Natural killer cell (primary cell): Measurements from ENCODE around the gene SLC24A3. TPM values are rescaled to one million over a fixed set of nuclear protein-coding genes. Genes with fewer than 3 reads are reported as not detected.

Source experiments
- ATAC-seq, 3 donors: fragments of 150-1000 bp in 2 of 3; fragments of 200-7000 bp in 1 of 3; cut with Tn5 transposase; 1 replicate in 1 of 3; 2 replicates in 2 of 3; pipeline ENCODE4 v1.10.0; 2021; ENCODE audit warnings: mild to moderate bottlenecking in 2 of 3, moderate library complexity in 2 of 3
- DNase-seq, 2 donors: peaks; one replicate each; pipeline versions ENCODE4 v3.0.0 to v3.0.0-alpha.2; 2013 to 2021; ENCODE audit warnings: mixed read lengths in 1 of 2
- H3K27ac ChIP-seq: one replicate; pipeline ENCODE4 v1.5.1; 2013; ENCODE audit warnings: mild to moderate bottlenecking, low read length
- H3K27me3 ChIP-seq: one replicate; pipeline ENCODE4 v1.6.1; 2013; ENCODE audit warnings: low read length; ENCODE audit not compliant: control insufficient read depth, insufficient read depth
- H3K36me3 ChIP-seq: one replicate; pipeline ENCODE4 v1.6.1; 2013; ENCODE audit warnings: low read length; ENCODE audit not compliant: control insufficient read depth, insufficient read depth
- H3K4me1 ChIP-seq: one replicate; pipeline ENCODE4 v1.6.1; 2013; ENCODE audit warnings: low read length; ENCODE audit not compliant: control insufficient read depth, insufficient read depth
- H3K4me3 ChIP-seq: one replicate; pipeline ENCODE4 v1.5.1; 2013; ENCODE audit warnings: low read length
- H3K9me3 ChIP-seq: one replicate; pipeline ENCODE4 v1.6.1; 2013; ENCODE audit warnings: low read length; ENCODE audit not compliant: control insufficient read depth, insufficient read depth
- H3K27ac Mint-ChIP-seq, 2 donors: one replicate each; pipeline ENCODE4 v1.8.0; 2022; ENCODE audit warnings: mild to moderate bottlenecking in 2 of 2, mixed read lengths in 2 of 2, moderate library complexity in 1 of 2
- H3K27me3 Mint-ChIP-seq, 2 donors: one replicate each; pipeline ENCODE4 v1.8.0; 2022; ENCODE audit warnings: low read depth in 2 of 2, mixed read lengths in 2 of 2
- H3K36me3 Mint-ChIP-seq: one replicate; pipeline ENCODE4 v1.8.0; 2022; ENCODE audit warnings: mixed read lengths
- H3K4me1 Mint-ChIP-seq, 2 donors: one replicate each; pipeline ENCODE4 v1.8.0; 2022; ENCODE audit warnings: mixed read lengths in 2 of 2
- H3K4me3 Mint-ChIP-seq: one replicate; pipeline ENCODE4 v1.8.0; 2022; ENCODE audit warnings: mild to moderate bottlenecking, moderate library complexity, mixed read lengths
- H3K9me3 Mint-ChIP-seq, 2 donors: one replicate each; pipeline ENCODE4 v1.8.0; 2022; ENCODE audit warnings: mixed read lengths in 2 of 2
- CTCF ChIP-seq: fragments of 200-600 bp; IDR thresholded peaks from one replicate; pipeline ENCODE4 v1.8.0; 2022; ENCODE audit warnings: antibody characterized with exemption
- WGBS: methylation state at CpG from one replicate; pipeline ENCODE4 v1.1.7; 2013; ENCODE audit warnings: missing lambda C conversion rate; ENCODE audit not compliant: insufficient coverage; 5-methylcytosine and 5-hydroxymethylcytosine counted together
- intact Hi-C: fragments of 100-400 bp; cut with micrococcal nuclease; formaldehyde crosslinking; loops from one replicate; pipeline ENCODE4 v1.14.2; 2022
- total RNA-seq, 4 donors: library from RNA; stranded (reverse); fragments of 120-200 nt in 1 of 4; gene quantifications; one replicate each; pipeline versions ENCODE4 v1.2.3 to v1.2.4, GENCODE V29; 2013 to 2022

Gene SLC24A3
- total RNA-seq, 3 donors from 2014 or later (not counting 1 experiment from before 2014, with no cell fraction given): 0.09 to 5.5 (median 0.99) TPM

- ATAC-seq (no peak), DNase-seq (no peak)
- no peaks in the 10 kb centered on the region for H3K36me3 Mint-ChIP-seq
- 87% methylated on average over 13 of the region's 13 CpGs for WGBS
- H3K9me3 Mint-ChIP-seq: no peaks in the 10 kb centered on the region
- H3K27ac ChIP-seq: no peak overlapping the region
- no peaks in the 10 kb centered on the region for H3K4me1 Mint-ChIP-seq
- no peak overlapping the region for H3K4me3 Mint-ChIP-seq
- no peaks in the 10 kb centered on the region for H3K9me3 ChIP-seq
- intact Hi-C loops: no loop called here
- no peak overlapping the region for H3K27ac Mint-ChIP-seq
- no peaks in the 10 kb centered on the region for H3K36me3 ChIP-seq
- H3K4me1 ChIP-seq: no peaks in the 10 kb centered on the region
- TF ChIP-seq CTCF: no peak
- H3K4me3 ChIP-seq: no peak overlapping the region
- H3K27me3 Mint-ChIP-seq: peaks cover 11 to 14% of the 10 kb centered on the region in 2 donors
- no peaks in the 10 kb centered on the region for H3K27me3 ChIP-seq
Observed at GRCh38 chr20:19241440-19241839, 29.0 kb downstream of the SLC24A3 start.

GRCh38 chr20:19244291-19244690 is 31.8 kb downstream of the SLC24A3 start:
- Histone ChIP-seq H3K36me3 (no peaks in the 10 kb centered on the region), H3K27ac (no peak overlapping the region), H3K27me3 (no peaks in the 10 kb centered on the region), H3K4me1 (no peaks in the 10 kb centered on the region), H3K4me3 (no peak overlapping the region), H3K9me3 (no peaks in the 10 kb centered on the region)
- 94% methylated on average over 8 of the region's 8 CpGs for WGBS
- Mint-ChIP-seq H3K4me1 (no peaks in the 10 kb centered on the region), H3K36me3 (no peaks in the 10 kb centered on the region), H3K9me3 (no peaks in the 10 kb centered on the region), H3K27me3 (peaks cover 7 to 13% of the 10 kb centered on the region in 2 donors), H3K27ac (no peak overlapping the region), H3K4me3 (no peak overlapping the region)
- no peak for TF ChIP-seq CTCF
- intact Hi-C loops: no loop called here
- ATAC-seq: no peak
- DNase-seq: no peak

GRCh38 chr20:19249106-19249879 is 36.9 kb downstream of the SLC24A3 start:
- Mint-ChIP-seq H3K27ac (no peak overlapping the region), H3K4me3 (no peak overlapping the region), H3K36me3 (no peaks in the 10 kb centered on the region), H3K27me3 (peaks cover 7 to 9% of the 10 kb centered on the region in 2 donors), H3K4me1 (no peaks in the 10 kb centered on the region), H3K9me3 (no peaks in the 10 kb centered on the region)
- peak in 1 of 2 donors; percentile 4 for DNase-seq
- no peaks in the 10 kb centered on the region for H3K36me3 ChIP-seq
- H3K27ac ChIP-seq: no peak overlapping the region
- no peaks in the 10 kb centered on the region for H3K4me1 ChIP-seq
- 92% methylated on average over 6 of the region's 6 CpGs for WGBS
- no peaks in the 10 kb centered on the region for H3K27me3 ChIP-seq
- ATAC-seq: peak in 1 of 3 donors; percentile 63
- no peaks in the 10 kb centered on the region for H3K9me3 ChIP-seq
- H3K4me3 ChIP-seq: no peak overlapping the region
- no peak for TF ChIP-seq CTCF
- intact Hi-C loops: loop anchor here (5.0 kb wide), 1 partner anchor 617 kb away; no protein-coding TSS in a partner anchor

GRCh38 chr20:19250346-19250745 is 37.9 kb downstream of the SLC24A3 start:
- no peak for DNase-seq
- intact Hi-C loops: no loop called here
- Histone ChIP-seq H3K36me3 (no peaks in the 10 kb centered on the region), H3K4me3 (no peak overlapping the region), H3K27me3 (no peaks in the 10 kb centered on the region), H3K9me3 (no peaks in the 10 kb centered on the region), H3K27ac (no peak overlapping the region), H3K4me1 (no peaks in the 10 kb centered on the region)
- peaks cover 7% of the 10 kb centered on the region in 2 donors for H3K27me3 Mint-ChIP-seq
- no peak overlapping the region for H3K27ac Mint-ChIP-seq
- H3K4me3 Mint-ChIP-seq: no peak overlapping the region
- no peak for ATAC-seq
- TF ChIP-seq CTCF: no peak
- no peaks in the 10 kb centered on the region for H3K9me3 Mint-ChIP-seq
- no peaks in the 10 kb centered on the region for H3K36me3 Mint-ChIP-seq
- H3K4me1 Mint-ChIP-seq: no peaks in the 10 kb centered on the region
